Muscle of back (tissue), 11 donors: ENCODE data around the gene UBQLN3. TPM values are rescaled to one million over a fixed set of nuclear protein-coding genes. Genes with fewer than 3 reads are reported as not detected.

Experiments used
- DNase-seq, 3 donors: peaks; one replicate each; pipeline versions ENCODE4 v3.0.0 to v3.0.0-alpha.2; 2013
- polyA plus RNA-seq, 10 donors: library from polyadenylated mRNA; unstranded; fragments of 120-200 nt; gene quantifications; one replicate each; pipeline ENCODE4 v1.2.1, GENCODE V29; 2013; ENCODE audit not compliant: insufficient read length in 10 of 10

Gene UBQLN3
- polyA plus RNA-seq, 10 donors: not detected

DNA sequence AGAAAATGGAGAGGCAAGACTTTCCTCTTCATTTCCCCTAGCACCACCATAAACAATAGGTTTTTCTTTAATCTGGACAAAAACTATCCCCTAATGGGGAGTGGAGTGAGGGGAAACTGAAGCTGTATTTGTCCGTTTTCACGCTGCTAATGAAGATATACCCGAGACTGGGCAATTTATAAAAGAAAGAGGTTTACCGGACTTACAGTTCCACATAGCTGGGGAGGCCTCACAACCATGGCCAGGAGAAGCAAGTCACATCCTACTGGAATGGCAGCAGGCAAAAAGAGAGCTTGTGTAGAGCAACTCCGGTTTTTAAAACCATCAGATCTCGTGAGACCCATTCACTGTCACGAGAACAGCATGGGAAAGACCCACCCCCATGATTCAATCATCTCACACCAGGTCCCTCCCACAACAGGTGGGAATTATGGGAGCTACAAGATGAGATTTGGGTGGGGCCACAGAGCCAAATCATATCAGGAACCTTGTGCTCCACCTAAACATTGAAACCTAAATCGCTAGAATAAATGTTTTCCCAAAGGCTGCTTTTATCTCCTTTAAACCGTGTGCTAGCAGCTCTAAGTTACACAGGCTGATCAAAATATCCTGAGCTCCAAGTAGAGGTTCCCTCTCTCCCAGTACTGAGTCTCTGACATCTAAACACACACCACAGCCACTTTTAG is 4.3 kb downstream of the UBQLN3 start:
- no peak for DNase-seq

DNA sequence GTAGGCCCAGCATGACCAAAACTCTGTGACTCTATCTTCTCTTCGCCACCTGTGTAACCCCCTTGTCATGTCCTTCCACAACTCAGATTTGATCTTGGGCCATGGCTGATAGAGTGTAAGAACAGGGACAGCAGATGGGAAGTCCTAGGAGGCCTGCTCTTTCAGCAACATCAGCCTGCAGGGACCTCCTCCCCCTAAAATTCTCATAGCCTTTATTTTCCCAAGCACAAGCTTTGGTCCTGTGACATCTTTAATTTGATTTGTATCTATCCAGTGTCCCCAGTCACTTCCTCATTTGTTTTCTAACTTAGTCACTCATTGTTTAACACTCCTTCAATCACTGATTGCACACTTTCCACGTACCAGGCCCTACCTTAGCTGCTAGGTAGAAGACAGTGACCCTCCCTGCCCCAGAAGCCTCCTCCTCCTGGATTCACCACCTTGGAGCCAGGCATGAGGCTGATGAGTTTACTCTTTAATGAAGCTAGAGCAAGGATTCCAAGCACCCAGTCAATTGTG is 5.3 kb downstream of the UBQLN3 start:
- DNase-seq: no peak

DNA sequence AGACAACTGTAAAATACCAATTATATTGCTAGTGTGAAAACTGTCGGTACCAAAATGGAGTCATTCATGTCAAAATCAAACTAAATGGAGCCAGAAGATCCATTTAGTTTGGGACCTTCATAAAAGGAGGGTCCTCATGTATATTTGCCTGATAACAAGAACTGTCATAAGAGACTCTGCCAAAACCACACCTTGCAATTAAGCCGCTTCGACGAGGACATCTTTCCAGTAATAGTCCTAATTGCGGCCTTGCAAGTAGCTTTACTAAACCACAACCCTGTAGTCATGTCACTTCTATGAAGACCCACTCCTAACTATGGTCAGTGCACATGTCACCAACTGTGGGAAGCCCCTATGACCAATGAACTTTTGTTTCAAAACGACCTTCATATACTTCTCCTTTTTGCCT is 9.4 kb downstream of the UBQLN3 start:
- no peak for DNase-seq

DNA sequence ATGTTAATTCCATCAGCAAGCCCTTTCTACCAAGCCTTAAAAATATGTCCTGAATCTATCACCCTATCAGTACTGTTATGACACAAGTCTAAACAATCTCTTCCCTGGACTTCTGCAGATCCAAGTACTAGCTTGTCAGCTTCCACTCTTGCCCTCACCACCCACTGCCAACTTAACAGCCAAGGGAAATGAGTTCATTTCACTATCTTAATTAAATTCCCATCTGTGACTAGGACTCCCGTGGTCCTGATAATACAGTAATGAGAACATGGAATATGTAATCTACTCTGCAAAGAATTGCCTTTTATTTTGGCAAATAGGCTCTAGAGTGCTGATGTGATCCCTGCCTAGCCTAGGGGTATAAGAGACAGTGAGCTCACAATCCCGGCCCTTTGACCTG is 10.1 kb downstream of the UBQLN3 start:
- no peak for DNase-seq

DNA sequence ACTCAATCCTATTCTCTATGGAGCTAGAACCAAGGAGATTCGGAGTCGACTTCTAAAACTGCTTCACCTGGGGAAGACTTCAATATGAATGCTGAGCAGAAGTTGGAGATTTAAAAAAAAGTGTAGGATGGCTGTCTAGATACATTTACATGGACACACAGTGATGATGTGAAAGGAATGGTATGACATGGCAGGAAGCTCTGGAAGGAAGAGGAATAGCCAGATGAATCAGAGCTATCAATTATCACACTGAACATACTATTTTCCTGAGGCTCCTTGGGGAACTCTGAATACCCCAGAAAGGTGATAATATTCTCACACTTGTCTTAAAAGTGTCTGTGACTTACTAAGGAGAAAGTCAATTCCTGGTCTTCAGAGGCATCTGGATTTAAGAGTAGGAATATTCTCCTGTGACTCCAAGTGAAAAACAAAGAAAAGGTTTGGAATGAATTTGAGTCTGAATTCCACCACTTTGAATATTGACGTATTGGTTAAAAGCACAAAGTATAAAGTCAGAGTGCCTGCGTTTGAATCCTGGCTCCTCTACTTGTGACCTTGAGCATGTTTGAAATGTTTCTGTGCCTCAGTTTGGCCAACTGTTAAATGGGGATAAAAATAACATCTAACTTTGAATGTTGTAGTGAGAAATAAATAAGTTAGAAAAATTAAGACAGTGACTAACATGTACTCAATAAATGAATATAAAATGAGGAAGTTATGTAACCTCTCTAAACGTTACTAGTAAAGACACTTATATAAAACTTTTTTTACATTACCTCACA is 20.0 kb downstream of the UBQLN3 start:
- peak in 1 of 3 donors; percentile 7 for DNase-seq

DNA sequence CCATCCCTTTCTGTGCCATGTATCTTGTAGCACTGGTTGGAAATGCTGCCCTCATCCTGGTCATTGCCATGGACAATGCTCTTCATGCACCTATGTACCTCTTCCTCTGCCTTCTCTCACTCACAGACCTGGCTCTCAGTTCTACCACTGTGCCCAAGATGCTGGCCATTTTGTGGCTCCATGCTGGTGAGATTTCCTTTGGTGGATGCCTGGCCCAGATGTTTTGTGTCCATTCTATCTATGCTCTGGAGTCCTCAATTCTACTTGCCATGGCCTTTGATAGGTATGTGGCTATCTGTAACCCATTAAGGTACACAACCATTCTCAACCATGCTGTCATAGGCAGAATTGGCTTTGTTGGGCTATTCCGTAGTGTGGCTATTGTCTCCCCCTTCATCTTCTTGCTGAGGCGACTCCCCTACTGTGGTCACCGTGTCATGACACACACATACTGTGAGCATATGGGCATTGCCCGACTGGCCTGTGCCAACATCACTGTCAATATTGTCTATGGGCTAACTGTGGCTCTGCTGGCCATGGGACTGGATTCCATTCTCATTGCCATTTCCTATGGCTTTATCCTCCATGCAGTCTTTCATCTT is 20.9 kb downstream of the UBQLN3 start:
- DNase-seq: no peak

DNA sequence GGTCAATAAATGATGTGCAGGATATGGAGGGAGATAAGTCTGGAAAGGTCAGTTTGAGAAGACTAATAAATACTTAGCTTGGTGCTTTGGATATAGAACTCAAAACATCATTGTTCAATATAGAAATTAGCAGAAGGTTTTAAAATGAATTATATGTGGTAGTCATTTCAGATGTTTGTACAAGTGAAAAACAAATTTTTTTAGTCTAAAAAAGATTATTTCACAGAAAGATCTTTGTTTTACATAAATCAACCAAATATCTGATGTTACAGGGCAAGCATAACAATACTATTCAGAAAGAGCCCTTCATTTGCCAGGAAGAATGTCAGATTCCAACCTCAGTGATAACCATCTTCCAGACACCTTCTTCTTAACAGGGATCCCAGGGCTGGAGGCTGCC is 21.4 kb downstream of the UBQLN3 start, which contains the start of gene OR52D1:
Gene OR52D1, plus strand, starts transcription at position 301 of the 400 bp plus-strand sequence. Its CDS starts 22 bp downstream, at position 323.
- no peak for DNase-seq

DNA sequence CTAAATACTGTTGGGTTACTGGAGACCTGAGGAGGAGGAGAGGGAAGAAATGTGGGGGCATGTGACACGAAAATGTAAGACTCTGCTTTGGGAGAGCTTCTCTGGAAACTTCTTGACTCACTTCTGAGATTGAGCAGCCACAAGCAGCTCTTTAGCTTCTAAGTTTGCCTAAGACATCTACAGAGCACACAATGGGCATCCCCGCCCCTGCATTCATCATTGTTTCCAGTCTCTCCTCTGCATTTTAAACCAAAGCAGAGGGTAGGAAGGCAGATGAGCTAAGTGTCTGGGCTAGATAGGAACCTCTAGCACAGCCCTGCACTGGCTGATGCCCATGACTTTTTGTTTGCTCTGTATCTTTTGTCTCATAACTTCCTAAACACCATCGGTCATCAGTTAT is 23.3 kb downstream of the UBQLN3 start:
- no peak for DNase-seq

DNA sequence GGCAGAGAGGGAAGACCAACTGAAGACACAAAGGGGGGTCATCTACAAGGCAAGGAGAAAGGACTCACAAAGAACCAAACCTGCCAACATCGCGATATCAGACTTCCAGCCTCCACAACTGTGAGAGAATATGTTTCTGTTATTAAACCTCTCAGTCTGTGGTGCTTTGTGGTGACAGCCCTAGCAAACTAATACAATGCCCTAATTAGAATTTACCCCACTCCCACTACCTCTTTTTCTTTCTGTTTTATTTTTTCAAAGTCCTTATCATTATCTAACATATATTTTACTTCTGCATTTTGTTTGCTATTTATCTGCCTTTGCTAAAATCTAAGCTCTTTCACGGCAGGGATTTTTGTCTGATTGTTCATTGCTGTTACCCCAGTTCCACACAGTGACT is 23.8 kb downstream of the UBQLN3 start:
- DNase-seq: no peak

DNA sequence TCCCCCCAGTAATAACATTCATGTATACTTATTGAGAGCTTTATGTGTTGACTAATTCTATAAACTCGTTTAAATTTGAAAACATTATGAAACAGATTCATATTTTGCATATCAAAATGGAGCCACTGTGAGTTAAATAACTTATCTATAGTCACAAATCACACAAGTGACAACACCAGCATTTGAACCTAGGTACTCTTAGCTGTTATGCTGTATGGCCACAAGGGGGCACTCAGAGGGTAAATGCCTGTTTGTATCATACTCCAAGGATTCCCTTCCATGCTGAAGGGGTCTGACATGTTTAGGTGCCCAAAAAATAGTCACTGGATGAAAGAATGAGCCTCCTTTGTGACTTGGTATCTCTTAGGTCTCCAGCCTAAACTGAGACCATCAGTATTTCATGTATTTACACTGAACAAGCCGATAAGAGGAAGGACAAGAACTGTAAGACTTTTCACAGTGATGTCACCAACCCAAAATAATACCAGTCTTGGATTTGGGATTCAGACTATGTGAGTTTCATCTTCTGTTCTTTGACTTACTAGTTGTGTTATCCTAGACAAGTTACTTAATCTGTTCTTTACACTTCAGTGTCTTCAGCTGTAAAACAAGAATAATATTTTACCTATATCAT is 33.5 kb downstream of the UBQLN3 start:
- DNase-seq: peak; percentile 18 to 34 (median 20)

DNA sequence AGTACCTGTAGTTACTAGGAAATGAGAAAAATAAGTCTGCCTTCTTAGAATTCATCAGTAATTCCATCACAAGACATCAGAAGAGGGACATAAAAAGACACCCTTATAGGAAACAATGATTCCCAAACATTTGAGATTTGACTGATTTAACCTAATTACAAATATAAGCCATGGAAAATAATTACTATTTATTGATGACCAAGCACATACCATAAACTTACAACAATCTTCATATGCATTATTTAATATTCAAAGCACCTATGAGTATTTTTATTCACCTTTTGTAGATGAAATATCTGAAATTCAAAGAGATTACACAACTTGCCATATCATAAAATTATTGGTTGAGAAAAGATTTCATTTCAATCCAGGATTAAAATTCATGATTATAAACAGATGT is 35.8 kb downstream of the UBQLN3 start:
- DNase-seq: no peak

DNA sequence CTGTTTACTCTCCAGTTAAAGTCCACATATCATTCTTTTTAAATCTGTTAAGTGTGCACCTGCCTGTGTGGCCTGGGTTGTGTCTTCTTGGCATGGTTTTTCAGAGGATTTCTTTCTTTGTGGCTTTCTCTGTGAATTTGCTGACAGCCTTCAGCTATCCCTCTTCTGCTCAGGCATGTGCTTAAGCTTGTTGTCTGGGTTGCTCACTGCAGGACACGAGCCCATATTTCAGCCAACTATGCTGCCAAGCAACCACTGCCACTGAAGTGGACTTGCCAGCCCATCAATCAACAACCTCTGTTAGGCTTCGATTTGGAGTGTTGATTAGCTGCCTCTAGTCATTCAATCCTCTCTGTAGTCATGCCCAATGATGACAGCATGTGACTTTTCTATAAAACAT is 42.2 kb downstream of the UBQLN3 start:
- no peak for DNase-seq

DNA sequence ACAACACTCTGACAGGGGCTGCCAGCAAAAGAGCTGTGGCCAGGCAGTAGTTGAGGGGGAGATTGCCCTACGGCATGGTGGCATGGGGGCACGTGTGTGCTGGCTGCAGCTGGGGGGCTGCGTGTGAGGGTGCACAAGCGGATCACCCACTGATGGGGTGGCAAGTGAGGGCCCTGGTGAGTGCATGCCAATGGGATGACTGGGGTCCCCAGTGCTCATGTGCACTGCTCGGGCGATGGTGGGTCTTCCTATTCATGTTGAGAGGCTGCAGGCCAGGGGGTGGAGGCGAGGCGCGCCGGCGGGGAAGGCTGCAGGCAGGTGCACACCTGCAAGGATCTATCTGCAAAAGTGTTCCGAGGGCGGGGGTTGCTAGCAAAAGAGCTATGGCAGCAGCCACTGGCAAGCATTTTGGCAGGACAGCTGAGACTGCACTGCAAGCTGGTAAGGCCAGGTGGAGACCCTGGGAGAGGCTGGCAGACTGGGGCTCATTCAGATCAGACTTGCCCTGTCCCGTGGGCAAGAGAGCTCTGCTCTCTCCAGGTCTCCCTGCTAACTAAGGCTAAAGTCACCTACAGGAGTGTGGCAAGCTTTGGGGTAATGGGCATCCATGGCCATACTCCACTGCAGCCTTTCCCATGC is 48.7 kb downstream of the UBQLN3 start:
- no peak for DNase-seq

Other genes with a start within 250 kb of the UBQLN3 start
- 100 to 1,000 TPM in 1 of 10 donors, 10 to 100 TPM in 6, 1 to 10 TPM in 3; 6.6 to 110 (median 23.6) TPM for gene HBE1, start 240.0 kb downstream of the UBQLN3 start, polyA plus RNA-seq
- gene OR51B4, start 208.0 kb downstream of the UBQLN3 start, polyA plus RNA-seq: not detected
- not detected for gene OR51B2, start 185.7 kb downstream of the UBQLN3 start, polyA plus RNA-seq
- gene OR51B5, start 166.4 kb downstream of the UBQLN3 start, polyA plus RNA-seq: under 1 TPM in 1 of 10 donors, not detected in 9; 0.15 TPM
- gene OR51B6, start 158.4 kb downstream of the UBQLN3 start, polyA plus RNA-seq: not detected
- not detected for gene OR51M1, start 126.1 kb downstream of the UBQLN3 start, polyA plus RNA-seq
- not detected for gene OR51Q1, start 87.8 kb downstream of the UBQLN3 start, polyA plus RNA-seq
- not detected for gene OR51I1, start 68.4 kb downstream of the UBQLN3 start, polyA plus RNA-seq
- not detected for gene OR51I2, start 60.6 kb downstream of the UBQLN3 start, polyA plus RNA-seq
- gene OR52D1, start 21.3 kb downstream of the UBQLN3 start, polyA plus RNA-seq: not detected
- under 1 TPM; 0.05 to 0.53 (median 0.19) TPM for gene UBQLNL, start 6.7 kb upstream of the UBQLN3 start, polyA plus RNA-seq
- gene OR52H1, start 38.6 kb upstream of the UBQLN3 start, polyA plus RNA-seq: not detected
- gene OR52B6, start 70.9 kb upstream of the UBQLN3 start, polyA plus RNA-seq: not detected
- 1 to 10 TPM; 1.0 to 2.3 (median 1.6) TPM for gene TRIM6, start 86.7 kb upstream of the UBQLN3 start, polyA plus RNA-seq
- gene TRIM34, start 115.0 kb upstream of the UBQLN3 start, polyA plus RNA-seq: 1 to 10 TPM; 3.9 to 6.8 (median 4.7) TPM
- 10 to 100 TPM in 9 of 10 donors, 1 to 10 TPM in 1; 9.9 to 17.8 (median 13.6) TPM for gene TRIM5, start 175.1 kb upstream of the UBQLN3 start, polyA plus RNA-seq
- gene TRIM22, start 179.8 kb upstream of the UBQLN3 start, polyA plus RNA-seq: 10 to 100 TPM in 6 of 10 donors, 1 to 10 TPM in 4; 4.5 to 16.0 (median 10.6) TPM
- gene OR56B1, start 226.5 kb upstream of the UBQLN3 start, polyA plus RNA-seq: not detected
- gene OR52N4, start 244.3 kb upstream of the UBQLN3 start, polyA plus RNA-seq: under 1 TPM in 1 of 10 donors, not detected in 9; 0.18 TPM